Body of pancreas (tissue), 4 donors: ENCODE data around the gene PPP6R1.

Source experiments
- POLR2A ChIP-seq, 3 donors: fragments of 450-650 bp; IDR thresholded peaks; one replicate each; pipeline ENCODE4 v1.6.1; 2016; ENCODE audit warnings: antibody characterized with exemption in 3 of 3, mild to moderate bottlenecking in 2 of 3
- TF ChIP-seq, protein P1 (sequence below), 7 experiments: fragments of 450-650 bp in 4 of 7; fragments of 200-600 bp in 3 of 7; sonication (generic) in 3 of 7; IDR thresholded peaks; one replicate each; pipeline ENCODE4 v1.5.1; 2016 to 2019; ENCODE audit warnings: antibody characterized with exemption in 7 of 7

DNA sequence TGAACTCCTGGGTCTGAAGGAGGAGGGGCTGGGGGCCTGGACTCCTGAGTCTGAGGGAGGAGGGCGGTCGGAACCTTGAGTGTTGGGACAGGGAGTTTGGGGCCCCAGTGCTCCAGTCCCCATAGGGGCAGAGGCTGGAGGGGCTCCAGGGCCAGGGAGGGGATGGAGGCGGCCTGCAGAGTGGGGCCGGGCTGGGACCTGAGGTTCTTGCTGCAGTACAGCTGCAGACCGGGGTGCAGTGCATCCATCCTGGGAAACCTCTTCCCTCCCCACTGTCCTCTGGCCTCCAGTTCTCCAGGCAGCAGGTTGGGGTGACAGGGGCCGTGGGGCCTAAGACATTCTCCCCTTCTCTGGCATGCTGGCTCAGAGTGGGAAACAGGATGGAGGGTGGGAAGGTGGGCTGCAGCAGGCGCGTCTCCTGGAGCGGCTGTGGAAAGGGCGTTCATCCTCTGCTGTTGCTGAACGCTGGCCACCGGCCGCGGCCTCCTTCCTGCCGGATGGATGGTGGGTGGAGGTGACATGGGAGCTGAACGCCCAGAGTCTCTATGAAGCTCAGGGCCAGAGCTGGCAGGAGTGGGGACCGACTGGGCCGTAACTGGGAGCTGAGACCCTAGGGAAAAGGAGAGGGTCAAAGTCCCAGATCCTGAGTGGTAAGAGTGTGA is 26.5 kb upstream of the PPP6R1 start:
- TF ChIP-seq, protein P1, sequence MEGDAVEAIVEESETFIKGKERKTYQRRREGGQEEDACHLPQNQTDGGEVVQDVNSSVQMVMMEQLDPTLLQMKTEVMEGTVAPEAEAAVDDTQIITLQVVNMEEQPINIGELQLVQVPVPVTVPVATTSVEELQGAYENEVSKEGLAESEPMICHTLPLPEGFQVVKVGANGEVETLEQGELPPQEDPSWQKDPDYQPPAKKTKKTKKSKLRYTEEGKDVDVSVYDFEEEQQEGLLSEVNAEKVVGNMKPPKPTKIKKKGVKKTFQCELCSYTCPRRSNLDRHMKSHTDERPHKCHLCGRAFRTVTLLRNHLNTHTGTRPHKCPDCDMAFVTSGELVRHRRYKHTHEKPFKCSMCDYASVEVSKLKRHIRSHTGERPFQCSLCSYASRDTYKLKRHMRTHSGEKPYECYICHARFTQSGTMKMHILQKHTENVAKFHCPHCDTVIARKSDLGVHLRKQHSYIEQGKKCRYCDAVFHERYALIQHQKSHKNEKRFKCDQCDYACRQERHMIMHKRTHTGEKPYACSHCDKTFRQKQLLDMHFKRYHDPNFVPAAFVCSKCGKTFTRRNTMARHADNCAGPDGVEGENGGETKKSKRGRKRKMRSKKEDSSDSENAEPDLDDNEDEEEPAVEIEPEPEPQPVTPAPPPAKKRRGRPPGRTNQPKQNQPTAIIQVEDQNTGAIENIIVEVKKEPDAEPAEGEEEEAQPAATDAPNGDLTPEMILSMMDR (IDR thresholded peaks at IDR 0.05) = no peak
- no peak for TF ChIP-seq POLR2A (IDR thresholded peaks at IDR 0.05)
